H9 (cell line): ENCODE measurements around the gene M6PR. TPM values are rescaled to one million over a fixed set of nuclear protein-coding genes. Genes with fewer than 3 reads are reported as not detected.

Source experiments
- DNase-seq: peaks from one replicate; pipeline ENCODE4 v3.0.0-alpha.2; 2017
- H2AFZ ChIP-seq: one replicate; pipeline ENCODE4 v1.6.1; 2013; ENCODE audit warnings: mild to moderate bottlenecking, low read length, control low read depth, moderate library complexity
- H2AK5ac ChIP-seq: 2 replicates; pipeline ENCODE4 v1.6.1; 2013; ENCODE audit warnings: low read length, control low read depth, mixed read lengths; ENCODE audit not compliant: insufficient read length
- H2BK120ac ChIP-seq: one replicate; pipeline ENCODE4 v1.6.1; 2013; ENCODE audit warnings: low read depth, mild to moderate bottlenecking, low read length, control low read depth, inconsistent platforms; ENCODE audit not compliant: poor library complexity, severe bottlenecking
- H2BK12ac ChIP-seq: 2 replicates; pipeline ENCODE4 v1.6.1; 2013; ENCODE audit warnings: low read length, control low read depth, mixed read lengths, low read depth; ENCODE audit not compliant: insufficient read length
- H2BK15ac ChIP-seq: 2 replicates; pipeline ENCODE4 v1.6.1; 2013; ENCODE audit warnings: low read depth, low read length, control low read depth
- H2BK20ac ChIP-seq: one replicate; pipeline ENCODE4 v1.6.1; 2013; ENCODE audit warnings: low read depth, mild to moderate bottlenecking, low read length, control low read depth, inconsistent platforms; ENCODE audit not compliant: poor library complexity, severe bottlenecking
- H2BK5ac ChIP-seq: 2 replicates; pipeline ENCODE4 v1.6.1; 2013; ENCODE audit warnings: low read length, control low read depth, mixed read lengths; ENCODE audit not compliant: insufficient read length
- H3K14ac ChIP-seq: 2 replicates; pipeline ENCODE4 v1.6.1; 2013; ENCODE audit warnings: low read length, control low read depth; ENCODE audit not compliant: insufficient read depth
- H3K18ac ChIP-seq: 2 replicates; pipeline ENCODE4 v1.6.1; 2013; ENCODE audit warnings: low read depth, mild to moderate bottlenecking, mixed read lengths, low read length, control low read depth; ENCODE audit not compliant: insufficient read length
- H3K23ac ChIP-seq: 2 replicates; pipeline ENCODE4 v1.6.1; 2013; ENCODE audit warnings: low read length, control low read depth, mixed read lengths, low read depth; ENCODE audit not compliant: insufficient read length
- H3K23me2 ChIP-seq: 2 replicates; pipeline ENCODE4 v1.6.1; 2013; ENCODE audit warnings: low read depth, mild to moderate bottlenecking, mixed read lengths, low read length, control low read depth; ENCODE audit not compliant: insufficient read length, poor library complexity, severe bottlenecking
- H3K27ac ChIP-seq: 2 replicates; pipeline ENCODE4 v1.5.1; 2013; ENCODE audit warnings: low read length, control low read depth, mixed read lengths, low read depth; ENCODE audit not compliant: insufficient read length
- H3K27me3 ChIP-seq: 2 replicates; pipeline ENCODE4 v1.6.1; 2013; ENCODE audit warnings: low read length, control low read depth, inconsistent platforms; ENCODE audit not compliant: insufficient read depth
- H3K4ac ChIP-seq: 2 replicates; pipeline ENCODE4 v1.6.1; 2013; ENCODE audit warnings: low read depth, mild to moderate bottlenecking, control low read depth, inconsistent platforms, low read length, moderate library complexity
- H3K4me1 ChIP-seq: 2 replicates; pipeline ENCODE4 v1.6.1; 2013; ENCODE audit warnings: low read length, control low read depth, inconsistent platforms; ENCODE audit not compliant: insufficient read depth
- H3K4me2 ChIP-seq: 2 replicates; pipeline ENCODE4 v1.6.1; 2013; ENCODE audit warnings: low read length, control low read depth, mixed read lengths; ENCODE audit not compliant: insufficient read length, insufficient read depth
- H3K56ac ChIP-seq: 2 replicates; pipeline ENCODE4 v1.6.1; 2013; ENCODE audit warnings: low read depth, mild to moderate bottlenecking, mixed read lengths, low read length, control low read depth; ENCODE audit not compliant: insufficient read length
- H3K79me1 ChIP-seq: 2 replicates; pipeline ENCODE4 v1.6.1; 2013; ENCODE audit warnings: low read depth, mild to moderate bottlenecking, moderate library complexity, low read length, control low read depth, inconsistent platforms; ENCODE audit not compliant: insufficient read depth, poor library complexity, severe bottlenecking
- H3K79me2 ChIP-seq: 2 replicates; pipeline ENCODE4 v1.6.1; 2013; ENCODE audit warnings: low read length, control low read depth, inconsistent platforms; ENCODE audit not compliant: insufficient read depth
- H3K9ac ChIP-seq: 2 replicates; pipeline ENCODE4 v1.6.1; 2013; ENCODE audit warnings: low read length, control low read depth, mixed read lengths; ENCODE audit not compliant: insufficient read length; ENCODE audit errors: extremely low read depth
- H3K9me3 ChIP-seq: one replicate; pipeline ENCODE4 v1.6.1; 2013; ENCODE audit warnings: low read depth, low read length, inconsistent platforms; ENCODE audit not compliant: control insufficient read depth
- H3T11ph ChIP-seq: one replicate; pipeline ENCODE4 v1.6.1; 2013; ENCODE audit warnings: mild to moderate bottlenecking, low read length, control low read depth, inconsistent platforms
- H4K20me1 ChIP-seq: one replicate; pipeline ENCODE4 v1.6.1; 2013; ENCODE audit not compliant: control insufficient read depth, insufficient read length, insufficient read depth
- H4K5ac ChIP-seq: 2 replicates; pipeline ENCODE4 v1.6.1; 2013; ENCODE audit warnings: low read depth, mild to moderate bottlenecking, mixed read lengths, low read length, control low read depth; ENCODE audit not compliant: insufficient read length
- H4K8ac ChIP-seq: replicated peaks from 2 replicates; pipeline ENCODE4 v1.6.1; 2013; ENCODE audit warnings: low read length, control low read depth, mixed read lengths, low read depth; ENCODE audit not compliant: insufficient read length
- H4K91ac ChIP-seq: 2 replicates; pipeline ENCODE4 v1.6.1; 2013; ENCODE audit warnings: low read depth, mild to moderate bottlenecking, moderate library complexity, mixed read lengths, low read length, control low read depth; ENCODE audit not compliant: insufficient read length
- H3K27ac Mint-ChIP-seq, 3 experiments: 2 replicates in 2 of 3; 3 replicates in 1 of 3; pipeline ENCODE4 v1.8.0; 2020 to 2021; ENCODE audit warnings: mixed read lengths in 3 of 3, mild to moderate bottlenecking in 1 of 3, moderate library complexity in 1 of 3
- H3K27me3 Mint-ChIP-seq: 2 replicates; pipeline ENCODE4 v1.8.0; 2021; ENCODE audit warnings: low read depth, mild to moderate bottlenecking, moderate library complexity, mixed read lengths
- H3K36me3 Mint-ChIP-seq, 3 experiments: 2 replicates in 2 of 3; 3 replicates in 1 of 3; pipeline ENCODE4 v1.8.0; 2020 to 2021; ENCODE audit warnings: low read depth in 3 of 3, mixed read lengths in 3 of 3; ENCODE audit not compliant: insufficient read depth in 1 of 3
- H3K4me1 Mint-ChIP-seq, 2 experiments: 2 replicates each; pipeline ENCODE4 v1.8.0; 2020; ENCODE audit warnings: mixed read lengths in 2 of 2
- H3K4me3 Mint-ChIP-seq, 2 experiments: 2 replicates in 1 of 2; 3 replicates in 1 of 2; pipeline ENCODE4 v1.8.0; 2020 to 2021; ENCODE audit warnings: mild to moderate bottlenecking in 2 of 2, mixed read lengths in 2 of 2, moderate library complexity in 1 of 2
- H3K9me3 Mint-ChIP-seq, 2 experiments: 2 replicates in 1 of 2; 3 replicates in 1 of 2; pipeline ENCODE4 v1.8.0; 2020; ENCODE audit warnings: mild to moderate bottlenecking in 2 of 2, mixed read lengths in 2 of 2, moderate library complexity in 1 of 2
- WGBS: extraction: QIAGEN DNeasy Blood & Tissue Kit; methylation state at CpG from one replicate; pipeline ENCODE4 v1.1.7; 2013; ENCODE audit warnings: missing lambda C conversion rate, low lambda C conversion rate, mixed read lengths; ENCODE audit not compliant: insufficient read length; ENCODE audit errors: extremely low coverage; 5-methylcytosine and 5-hydroxymethylcytosine counted together
- total RNA-seq: library from RNA; stranded (reverse); gene quantifications from 2 replicates; pipeline ENCODE4 v1.2.1, GENCODE V29; 2021
- TF ChIP-seq, protein P1 (sequence below): fragments of 200-600 bp; sonication (generic); conservative IDR thresholded peaks from 3 replicates; pipeline ENCODE4 v1.8.0; 2021; ENCODE audit warnings: antibody characterized with exemption, mild to moderate bottlenecking

M6PR gene
- total RNA-seq, 1 experiment from 2014 or later: 163 TPM

DNA sequence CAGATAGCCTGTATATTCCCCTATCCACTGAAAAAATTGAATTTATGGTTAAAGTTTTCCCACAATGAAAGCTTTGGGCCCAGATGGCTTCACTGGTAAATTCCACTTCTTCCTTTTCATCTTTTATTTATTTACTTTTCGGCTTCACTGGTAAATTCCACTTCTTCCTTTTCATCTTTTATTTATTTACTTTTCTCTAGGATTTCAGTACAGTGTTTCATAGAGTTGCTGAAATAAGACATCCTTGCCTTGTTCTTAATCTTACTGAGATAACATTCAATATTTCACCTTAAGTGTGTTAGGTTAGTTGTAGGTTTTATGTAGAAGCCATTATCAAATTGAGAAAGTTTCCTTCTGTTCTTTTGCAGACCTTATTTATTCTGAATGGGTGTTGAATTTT lies 21.0 kb upstream of the M6PR start:
- Histone ChIP-seq H3K79me2 (no peaks in the 10 kb centered on the region), H3K23ac (no peak overlapping the region), H3K9me3 (peaks cover 4% of the 10 kb centered on the region), H4K8ac (no peak overlapping the region), H3T11ph (no peak overlapping the region), H3K27me3 (no peaks in the 10 kb centered on the region), H2AK5ac (no peak overlapping the region), H3K23me2 (no peaks in the 10 kb centered on the region), H3K56ac (no peak overlapping the region), H2BK20ac (no peak overlapping the region), H3K14ac (no peak overlapping the region), H3K4me1 (no peaks in the 10 kb centered on the region), H3K9ac (no peak overlapping the region), H3K18ac (no peak overlapping the region), H2BK120ac (no peak overlapping the region), H4K20me1 (no peaks in the 10 kb centered on the region), H3K79me1 (no peaks in the 10 kb centered on the region), H2AFZ (no peak overlapping the region), H3K4me2 (no peak overlapping the region), H2BK12ac (no peak overlapping the region), H3K27ac (no peak overlapping the region), H2BK5ac (no peak overlapping the region), H3K4ac (no peak overlapping the region), H2BK15ac (no peak overlapping the region), H4K91ac (no peak overlapping the region), H4K5ac (no peak overlapping the region)
- WGBS: no CpG with 5 or more reads among the region's 1 CpG
- TF ChIP-seq, protein P1, sequence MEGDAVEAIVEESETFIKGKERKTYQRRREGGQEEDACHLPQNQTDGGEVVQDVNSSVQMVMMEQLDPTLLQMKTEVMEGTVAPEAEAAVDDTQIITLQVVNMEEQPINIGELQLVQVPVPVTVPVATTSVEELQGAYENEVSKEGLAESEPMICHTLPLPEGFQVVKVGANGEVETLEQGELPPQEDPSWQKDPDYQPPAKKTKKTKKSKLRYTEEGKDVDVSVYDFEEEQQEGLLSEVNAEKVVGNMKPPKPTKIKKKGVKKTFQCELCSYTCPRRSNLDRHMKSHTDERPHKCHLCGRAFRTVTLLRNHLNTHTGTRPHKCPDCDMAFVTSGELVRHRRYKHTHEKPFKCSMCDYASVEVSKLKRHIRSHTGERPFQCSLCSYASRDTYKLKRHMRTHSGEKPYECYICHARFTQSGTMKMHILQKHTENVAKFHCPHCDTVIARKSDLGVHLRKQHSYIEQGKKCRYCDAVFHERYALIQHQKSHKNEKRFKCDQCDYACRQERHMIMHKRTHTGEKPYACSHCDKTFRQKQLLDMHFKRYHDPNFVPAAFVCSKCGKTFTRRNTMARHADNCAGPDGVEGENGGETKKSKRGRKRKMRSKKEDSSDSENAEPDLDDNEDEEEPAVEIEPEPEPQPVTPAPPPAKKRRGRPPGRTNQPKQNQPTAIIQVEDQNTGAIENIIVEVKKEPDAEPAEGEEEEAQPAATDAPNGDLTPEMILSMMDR: no peak
- peaks cover 24 to 31% of the 10 kb centered on the region in 2 experiments for H3K9me3 Mint-ChIP-seq
- DNase-seq: no peak
- no peak overlapping the region for H3K27ac Mint-ChIP-seq
- no peak overlapping the region for H3K4me3 Mint-ChIP-seq
- H3K4me1 Mint-ChIP-seq: no peaks in the 10 kb centered on the region
- no peaks in the 10 kb centered on the region; the same call in 1 of the 2 replicates for H3K27me3 Mint-ChIP-seq
- peaks cover 10 to 16% (median 15%) of the 10 kb centered on the region in 3 experiments for H3K36me3 Mint-ChIP-seq
